AG09309 (cell line): Measurements from ENCODE around the gene RERE.

ENCODE experiments used
- DNase-seq: peaks from one replicate; pipeline ENCODE4 v3.0.0-alpha.2; 2010; ENCODE audit warnings: low read depth
- H3K4me3 ChIP-seq: 2 replicates; pipeline ENCODE4 v1.5.1; 2011; ENCODE audit warnings: mild to moderate bottlenecking, low read depth, low read length, moderate library complexity; ENCODE audit not compliant: control insufficient read depth
- CTCF ChIP-seq: IDR thresholded peaks from 2 replicates; pipeline ENCODE4 v1.5.1; 2011; ENCODE audit warnings: mild to moderate bottlenecking, low read depth, low read length, inconsistent platforms; ENCODE audit not compliant: insufficient read depth, control insufficient read depth; ENCODE audit errors: missing control alignments

RERE gene

GRCh38 chr1:8604041-8604945 lies 213.1 kb downstream of the RERE start:
- no peak for DNase-seq
- TF ChIP-seq CTCF: no peak
- H3K4me3 ChIP-seq: no peak overlapping the region

- no peak for TF ChIP-seq CTCF
- no peak overlapping the region for H3K4me3 ChIP-seq
- DNase-seq: no peak
Measured at GRCh38 chr1:8603220-8603616, 214.2 kb downstream of the RERE start.

- H3K4me3 ChIP-seq: no peak overlapping the region
- TF ChIP-seq CTCF: no peak
- DNase-seq: no peak
Measured at GRCh38 chr1:8602471-8603219, 214.8 kb downstream of the RERE start.

- H3K4me3 ChIP-seq: no peak overlapping the region
- DNase-seq: no peak
- TF ChIP-seq CTCF: no peak
Measured at GRCh38 chr1:8600336-8600735, 217.1 kb downstream of the RERE start.

GRCh38 chr1:8599646-8600212 lies 217.7 kb downstream of the RERE start:
- H3K4me3 ChIP-seq: no peak overlapping the region
- no peak for TF ChIP-seq CTCF
- DNase-seq: no peak

- no peak for TF ChIP-seq CTCF
- H3K4me3 ChIP-seq: no peak overlapping the region
- no peak for DNase-seq
Measured at GRCh38 chr1:8598783-8599182, 218.7 kb downstream of the RERE start.
